HG03280 (cell line): ENCODE data around the gene GPR171.
"Not testable (repeated sequence)": the region's sequence is repeated elsewhere in the genome, so short reads cannot be mapped to it uniquely, and the experiment has no call there.

Experiments
- ATAC-seq: cut with Tn5 transposase; IDR thresholded peaks from one replicate; pipeline ENCODE4 v1.9.1; 2021; ENCODE audit warnings: mild to moderate bottlenecking, moderate library complexity; ENCODE audit not compliant: unreplicated experiment

Gene GPR171

DNA sequence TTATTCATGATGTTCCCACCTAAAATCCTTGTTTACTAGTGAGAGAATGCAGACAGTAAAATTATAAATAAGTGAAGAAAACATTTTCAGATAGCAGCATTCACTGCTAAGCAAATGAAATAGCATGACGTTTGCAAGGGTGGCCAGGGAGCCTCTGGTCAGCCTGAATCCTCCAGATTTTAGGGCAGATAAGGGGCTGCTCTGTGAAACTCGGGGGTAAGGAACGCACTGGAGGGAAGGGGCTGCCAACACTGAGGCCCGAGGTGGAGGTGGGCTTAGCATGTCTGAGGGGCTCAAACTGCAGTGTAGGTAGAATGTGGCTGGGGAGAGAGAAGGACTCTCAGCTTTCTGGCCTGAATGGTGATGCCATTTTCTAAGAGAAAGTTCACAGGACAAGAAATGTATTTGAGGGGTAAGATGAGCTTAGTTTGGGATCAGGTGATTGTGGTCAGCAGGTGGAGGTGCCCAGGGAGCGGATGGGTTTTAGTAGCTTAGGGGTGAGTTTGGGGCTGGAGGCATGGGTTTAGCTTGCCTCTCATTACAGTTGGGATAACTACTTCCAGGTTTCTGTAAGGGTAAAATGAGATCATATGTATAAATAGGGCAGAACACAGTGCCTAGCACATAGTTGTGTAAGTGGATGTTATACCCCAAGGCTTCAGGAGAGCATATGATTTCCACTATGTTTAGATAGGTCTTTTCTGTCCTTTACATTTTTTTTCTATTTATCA lies 20.5 kb downstream of the GPR171 start:
- ATAC-seq, result no peak

DNA sequence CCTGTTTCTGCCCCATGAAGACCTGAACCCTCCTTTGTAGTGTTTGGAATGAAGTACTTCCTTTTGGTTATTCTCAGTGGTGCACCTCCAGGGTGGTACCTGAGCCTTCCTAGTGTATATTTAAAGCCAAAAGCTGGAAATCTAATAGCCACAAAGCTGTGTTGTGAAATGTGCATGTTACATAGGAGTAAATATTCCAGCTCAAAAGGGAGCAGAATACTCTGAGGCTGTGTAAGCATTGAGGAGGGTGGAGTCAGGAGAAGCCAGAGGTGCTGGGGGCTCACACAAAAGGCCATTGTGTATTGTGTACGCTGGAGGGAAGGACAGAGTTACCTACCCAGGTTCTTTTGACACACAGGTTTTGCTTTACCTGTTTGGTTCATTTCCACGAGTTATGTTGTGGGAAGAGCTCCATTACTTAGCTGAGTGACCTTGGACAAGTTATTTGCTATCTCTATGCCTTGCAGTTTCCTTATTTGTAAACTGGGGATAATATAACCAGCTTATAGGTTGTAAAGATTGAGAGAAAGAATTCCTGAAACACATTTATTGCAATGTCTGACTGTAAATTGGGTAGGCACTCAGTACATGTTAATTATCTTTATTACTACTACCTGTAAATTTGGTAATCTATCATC lies 24.7 kb downstream of the GPR171 start:
- ATAC-seq, result no peak

DNA sequence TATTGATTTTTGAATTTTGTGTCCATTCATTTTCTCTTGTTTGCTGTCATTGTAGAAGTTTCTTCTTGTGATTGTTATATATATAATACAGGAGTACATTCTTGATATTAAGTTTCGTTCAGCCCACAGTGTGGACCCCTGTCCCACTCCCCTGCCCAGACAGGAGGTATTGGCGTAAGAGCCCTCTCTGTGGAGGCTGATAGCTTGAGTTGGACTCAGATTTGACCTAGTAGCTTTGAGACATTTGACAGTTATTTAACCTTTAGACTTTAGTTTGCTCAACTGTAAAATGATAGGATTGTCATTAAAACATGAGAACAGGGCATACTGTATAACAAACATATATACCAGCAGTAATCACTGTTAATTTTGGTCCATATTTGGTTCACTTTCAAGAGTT lies 27.1 kb downstream of the GPR171 start:
- no peak for ATAC-seq

DNA sequence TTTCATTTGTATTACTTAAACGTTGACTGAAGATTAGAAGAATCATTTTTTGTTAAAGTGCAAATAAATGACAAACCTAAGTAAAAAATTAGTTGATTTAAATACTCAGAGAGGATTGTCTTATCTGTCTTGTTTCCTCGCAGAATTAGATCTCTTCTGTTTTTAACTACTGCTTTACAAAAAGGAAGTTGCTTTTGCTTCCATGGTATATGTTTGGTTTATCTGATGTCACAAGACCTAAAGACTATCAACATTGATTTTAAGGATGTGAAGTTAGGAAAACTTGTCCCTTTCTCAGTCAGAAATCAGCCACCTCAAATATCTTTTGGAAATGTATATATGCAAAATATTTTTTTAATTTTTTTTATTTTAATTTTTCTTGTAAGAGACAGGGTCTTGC lies 28.7 kb downstream of the GPR171 start:
- ATAC-seq, result no peak

DNA sequence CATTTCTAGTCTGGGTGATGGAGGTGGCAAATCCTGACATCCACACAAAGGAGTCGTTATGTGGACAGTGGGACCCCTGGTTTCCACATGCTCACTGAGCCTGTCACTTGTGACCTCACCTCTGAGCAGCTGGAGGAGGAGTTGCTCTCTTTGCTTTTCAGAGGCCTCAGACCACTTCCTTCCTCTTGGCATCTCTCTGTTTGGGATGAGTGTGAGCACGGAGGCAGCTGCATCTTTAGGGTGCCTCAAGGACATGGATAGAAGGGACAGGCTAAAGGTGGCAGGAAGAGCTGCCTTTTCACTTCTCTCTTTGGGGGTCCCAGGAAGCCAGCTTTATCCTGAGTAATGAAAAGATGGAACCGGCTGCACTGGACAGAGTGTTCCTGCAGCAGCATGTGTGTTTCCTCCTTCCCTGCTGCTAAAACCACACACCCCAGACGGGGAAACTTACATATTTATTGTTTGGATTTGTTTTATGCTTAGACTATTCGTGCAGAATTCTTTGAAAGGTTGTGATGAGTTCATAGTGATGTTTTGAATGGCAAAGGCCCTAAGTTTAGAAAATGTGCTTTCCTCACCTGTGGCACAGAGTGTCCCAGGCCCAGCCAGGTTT lies 31.8 kb downstream of the GPR171 start:
- ATAC-seq, result no peak

DNA sequence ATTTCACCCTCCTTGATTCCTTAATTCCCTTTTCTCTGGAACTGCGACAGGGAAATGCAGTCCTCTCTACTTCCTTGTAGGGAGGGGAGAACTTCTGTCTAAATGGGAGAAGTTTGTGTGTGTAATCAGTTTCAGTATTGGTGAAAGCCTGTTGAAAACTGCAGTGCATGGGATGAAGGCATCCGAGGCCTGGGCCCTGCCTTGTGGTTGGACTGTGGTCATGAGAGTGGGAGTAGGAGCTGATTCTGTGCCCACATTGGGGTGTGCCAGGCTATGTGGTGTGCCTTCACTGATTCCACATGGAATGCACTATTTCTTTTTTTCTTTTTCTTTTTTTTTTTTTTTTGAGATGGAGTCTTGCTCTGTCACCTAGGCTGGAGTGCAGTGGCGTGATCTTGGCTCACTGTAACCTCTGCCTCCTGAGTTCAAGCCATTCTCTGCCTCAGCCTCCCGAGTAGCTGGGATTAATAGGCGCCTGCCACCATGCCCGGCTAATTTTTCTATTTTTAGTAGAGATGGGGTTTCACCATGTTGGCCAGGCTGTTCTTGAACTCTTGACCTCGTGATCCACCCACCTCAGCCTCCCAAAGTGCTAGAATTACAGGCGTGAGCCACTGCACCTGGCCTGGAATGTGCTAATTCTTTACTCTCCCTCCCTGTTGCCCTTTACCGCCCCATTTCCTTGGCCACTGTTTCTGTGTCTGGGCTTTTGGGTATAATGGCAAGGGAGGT lies 32.9 kb downstream of the GPR171 start:
- not testable (repeated sequence) for ATAC-seq

DNA sequence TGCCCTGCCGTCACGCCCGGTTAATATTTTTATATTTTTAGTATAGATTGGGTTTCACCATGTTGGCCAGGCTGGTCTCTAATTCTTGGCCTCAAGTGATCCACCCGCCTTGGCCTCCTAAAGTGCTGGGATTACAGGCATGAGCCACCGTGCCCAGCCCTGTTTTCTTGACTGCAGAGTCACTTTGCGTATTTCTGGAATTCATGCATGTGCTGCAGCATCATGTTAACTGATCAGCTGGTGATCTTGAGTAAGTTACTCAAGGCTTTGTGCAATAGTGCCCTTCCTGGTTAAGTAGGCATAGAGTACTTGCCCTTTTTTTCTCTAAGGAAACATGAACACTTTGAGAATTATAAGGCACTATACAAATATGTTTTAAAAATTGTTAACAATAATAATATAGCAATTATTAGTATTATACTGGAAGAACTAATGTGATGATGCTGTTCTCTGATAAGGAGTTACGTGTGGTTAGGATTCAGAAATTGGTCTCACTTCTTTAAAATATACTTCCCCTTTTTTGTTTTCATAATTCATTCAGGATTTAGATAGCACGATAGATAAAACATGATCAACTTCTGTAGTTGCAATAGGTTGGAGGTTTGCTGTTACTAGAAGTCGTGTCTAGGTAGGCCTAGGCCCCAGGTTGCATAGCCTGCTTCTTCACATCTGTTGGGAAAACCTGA lies 33.6 kb downstream of the GPR171 start:
- no peak for ATAC-seq

DNA sequence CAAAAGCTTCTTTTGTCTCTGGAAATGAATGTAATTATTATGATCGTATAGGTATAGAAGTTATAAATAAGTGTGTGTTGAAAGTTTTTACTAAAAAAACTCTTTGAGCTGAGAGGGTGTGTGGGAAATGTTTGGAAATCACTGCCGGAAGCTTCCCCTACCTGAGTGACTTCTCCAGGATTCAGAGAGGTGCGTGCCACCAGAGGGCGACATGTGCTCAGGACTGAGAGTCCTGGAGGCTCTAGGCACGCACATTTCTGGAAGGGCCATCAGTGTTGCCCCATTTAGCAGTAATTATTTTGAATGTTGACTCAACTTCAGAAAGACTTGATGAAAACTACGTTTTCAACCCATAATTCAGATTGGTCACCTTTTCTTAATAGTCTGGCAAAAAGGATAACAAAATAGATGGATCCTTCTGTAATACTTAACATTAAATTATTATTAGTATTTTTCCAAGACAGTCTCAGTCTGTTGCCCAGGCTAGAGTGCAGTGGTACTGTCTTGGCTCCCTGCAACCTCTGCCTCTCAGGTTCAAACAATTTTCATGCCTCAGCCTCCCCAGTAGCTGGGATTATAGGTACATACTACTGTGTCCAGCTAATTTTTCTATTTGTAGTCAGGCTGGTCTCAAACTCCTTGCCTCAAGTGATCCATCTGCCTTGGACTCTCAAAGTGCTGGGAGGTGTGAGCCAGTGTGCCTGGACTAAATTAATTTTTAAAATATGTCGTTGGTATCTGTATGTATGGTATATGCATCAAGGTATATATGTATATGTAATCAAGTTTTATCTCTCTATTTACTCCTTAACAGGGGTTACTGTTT lies 34.5 kb downstream of the GPR171 start:
- peak; percentile 66 for ATAC-seq

DNA sequence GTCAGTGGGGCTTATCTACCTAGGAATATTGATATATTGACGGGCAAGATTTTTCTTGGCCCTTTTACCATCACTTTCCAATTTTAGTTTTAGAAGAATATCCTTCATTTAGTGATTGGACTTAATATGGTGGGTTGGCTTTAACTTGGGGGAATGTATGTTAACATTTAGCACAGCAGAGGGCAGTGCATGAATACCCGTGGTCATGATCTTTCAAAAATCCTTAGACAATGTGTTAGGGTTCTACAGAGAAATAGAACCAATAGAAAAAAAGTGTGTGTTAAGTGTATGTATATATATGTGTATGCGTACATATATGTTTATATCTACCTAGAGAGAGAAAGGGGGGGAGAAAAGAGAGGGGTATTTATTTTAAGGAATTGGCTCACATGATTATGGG lies 36.9 kb downstream of the GPR171 start:
- no peak for ATAC-seq

DNA sequence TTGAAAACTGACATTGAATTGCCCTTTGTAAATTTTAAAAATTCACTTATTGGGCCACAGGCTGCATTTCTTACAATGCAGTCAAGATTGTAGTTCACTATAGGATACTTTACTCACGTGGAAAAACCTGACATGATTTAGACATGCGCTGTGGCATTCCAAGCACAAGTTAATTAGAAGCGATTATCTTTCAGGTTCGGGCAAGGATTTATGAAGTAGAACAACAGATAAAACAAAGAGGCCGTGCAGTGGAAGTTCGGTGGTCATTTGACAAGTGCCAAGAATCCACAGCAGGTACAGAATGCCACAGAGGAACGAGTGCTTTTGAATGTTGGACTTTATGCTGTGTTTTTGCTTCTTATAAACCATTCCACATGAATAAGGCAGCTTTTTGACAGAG lies 37.8 kb downstream of the GPR171 start:
- ATAC-seq, result no peak

DNA sequence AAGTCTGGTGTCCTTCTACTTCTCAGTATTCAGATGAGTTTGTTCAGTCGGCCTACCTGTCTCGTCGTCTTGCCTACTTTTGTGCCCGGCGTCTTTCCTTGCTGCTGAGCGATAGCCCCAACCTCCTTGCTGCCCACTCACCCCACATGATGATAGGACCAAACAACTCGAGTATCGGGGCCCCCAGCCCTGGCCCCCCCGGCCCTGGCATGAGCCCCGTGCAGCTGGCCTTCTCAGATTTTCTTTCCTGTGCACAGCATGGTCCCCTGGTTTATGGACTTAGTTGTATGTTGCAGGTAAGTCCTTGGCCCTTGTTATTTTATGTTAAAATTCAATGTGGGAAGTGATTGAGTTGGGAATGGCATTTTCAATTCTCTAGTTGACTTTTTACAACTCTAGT lies 43.2 kb downstream of the GPR171 start:
- ATAC-seq, result no peak

DNA sequence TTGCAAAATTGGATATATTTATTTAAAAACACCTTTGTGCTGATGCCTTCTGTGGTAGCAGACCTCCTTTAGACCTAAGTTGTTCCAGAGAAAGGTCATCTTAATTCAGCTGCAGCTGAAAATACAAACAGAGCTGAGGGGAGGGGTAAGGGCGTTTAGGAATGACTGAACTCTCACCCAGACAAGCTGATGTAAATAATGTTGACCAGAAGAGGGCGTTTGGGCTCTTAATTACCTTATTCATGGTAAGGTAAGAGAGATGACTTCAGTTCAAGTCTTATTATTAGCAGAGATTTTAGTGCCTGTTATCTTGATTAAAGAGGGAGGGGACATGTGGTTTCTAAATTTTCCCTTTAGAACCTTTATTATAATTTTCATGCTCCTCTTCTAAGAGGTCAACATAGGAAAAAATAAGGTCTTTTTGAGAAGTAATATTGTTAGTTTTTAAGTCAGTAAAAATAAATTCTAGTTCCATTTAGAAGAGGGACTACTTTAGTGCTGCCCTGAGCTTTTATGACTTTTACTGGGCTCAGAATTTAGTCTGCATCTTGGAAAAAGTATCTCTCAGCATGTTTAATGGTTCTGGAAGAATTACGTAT lies 46.3 kb downstream of the GPR171 start:
- ATAC-seq, result no peak

DNA sequence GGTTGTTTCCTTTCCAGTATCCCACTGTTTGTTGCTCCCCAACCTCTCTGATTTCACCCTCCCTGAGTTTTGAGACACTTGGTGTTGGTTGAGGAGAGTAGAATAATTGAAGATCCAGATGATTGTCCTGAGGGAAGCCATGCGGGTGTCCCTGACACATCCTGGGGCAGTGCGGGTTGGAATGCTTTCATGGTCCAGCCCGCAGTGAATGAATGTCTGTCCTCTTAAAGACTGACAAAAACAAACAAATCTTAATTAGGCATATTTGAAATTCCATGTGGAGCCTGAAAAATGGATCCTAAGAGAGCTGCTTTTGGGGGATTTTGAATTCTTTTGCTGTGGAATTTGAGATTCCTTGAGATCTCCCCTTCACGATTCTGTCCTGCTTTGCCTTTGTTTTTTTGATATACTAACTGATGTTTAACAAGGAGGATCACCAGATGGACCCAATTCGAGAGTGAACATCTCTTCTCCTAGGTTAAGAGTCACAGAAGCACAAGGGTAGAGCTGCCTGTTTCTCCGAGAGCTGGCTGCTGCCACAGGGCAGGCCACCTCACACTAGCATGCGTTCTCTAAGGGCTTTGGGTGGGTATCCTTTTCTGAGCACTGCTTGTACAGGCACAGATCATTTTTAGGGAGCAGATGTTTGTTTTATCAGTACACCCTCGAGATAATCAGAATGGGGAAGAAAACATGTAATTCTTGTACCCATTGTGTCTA lies 47.4 kb downstream of the GPR171 start:
- ATAC-seq, result no peak

DNA sequence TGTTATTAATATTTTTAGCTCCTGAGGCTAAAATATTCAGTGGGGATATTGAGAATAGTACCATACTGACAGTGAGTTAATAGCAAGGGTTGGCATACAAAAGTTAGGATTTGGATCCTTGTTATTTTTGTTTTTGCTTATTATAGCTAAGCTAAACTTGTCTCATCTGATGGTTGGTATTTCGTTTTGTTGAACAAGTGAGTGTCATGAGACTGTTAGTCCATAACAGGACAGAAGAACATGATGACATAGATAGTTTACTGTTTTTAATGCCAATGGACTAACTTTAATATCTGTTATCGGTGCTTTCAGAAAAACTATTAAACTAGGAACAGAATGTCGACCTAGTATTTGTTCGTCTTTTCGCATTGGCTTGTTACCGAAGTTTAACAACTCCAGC lies 48.5 kb downstream of the GPR171 start:
- no peak for ATAC-seq

DNA sequence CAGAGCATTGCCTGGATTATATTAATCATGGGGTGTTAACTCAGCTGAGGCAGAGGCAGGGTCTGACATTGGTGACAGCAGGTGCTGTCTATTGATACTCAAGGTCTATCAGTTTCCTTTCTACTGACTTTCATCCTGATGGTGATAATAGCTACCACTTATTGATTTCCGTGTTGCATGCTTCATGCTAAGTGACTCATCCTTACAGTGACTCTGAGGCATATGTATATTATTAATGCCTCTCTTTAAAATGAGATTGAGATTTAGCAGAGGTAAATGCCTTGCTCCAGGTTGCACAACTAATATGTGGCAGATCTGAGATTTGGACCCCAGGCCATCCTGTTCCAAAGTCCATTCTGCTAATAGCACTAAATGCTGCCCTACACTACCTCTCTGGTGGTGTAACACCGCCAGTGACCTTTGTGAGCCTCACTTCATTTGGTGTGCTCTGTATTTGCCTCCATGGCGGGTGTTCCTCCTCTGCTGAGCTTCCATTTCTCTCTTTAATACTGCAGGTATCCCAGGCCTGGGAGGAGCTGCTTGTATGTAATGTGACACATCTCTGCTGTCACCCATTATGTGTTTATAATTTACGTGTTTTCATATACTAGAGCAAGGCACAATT lies 50.4 kb downstream of the GPR171 start:
- ATAC-seq, result no peak
